Choroid plexus epithelial cell (primary cell): ENCODE results near the gene PRDX5.

Experiments
- DNase-seq: peaks from one replicate; pipeline ENCODE4 v3.0.0-alpha.2; 2010; ENCODE audit warnings: low read depth
- H3K4me3 ChIP-seq: 2 replicates; pipeline ENCODE4 v1.5.1; 2011; ENCODE audit warnings: low read depth, mild to moderate bottlenecking, control low read depth, low read length, moderate library complexity
- TF ChIP-seq, protein P1 (sequence below): conservative IDR thresholded peaks from 2 replicates; pipeline ENCODE4 v1.5.1; 2011; ENCODE audit warnings: low read depth, mild to moderate bottlenecking, control low read depth, inconsistent platforms, low read length, moderate library complexity

The PRDX5 gene

DNA sequence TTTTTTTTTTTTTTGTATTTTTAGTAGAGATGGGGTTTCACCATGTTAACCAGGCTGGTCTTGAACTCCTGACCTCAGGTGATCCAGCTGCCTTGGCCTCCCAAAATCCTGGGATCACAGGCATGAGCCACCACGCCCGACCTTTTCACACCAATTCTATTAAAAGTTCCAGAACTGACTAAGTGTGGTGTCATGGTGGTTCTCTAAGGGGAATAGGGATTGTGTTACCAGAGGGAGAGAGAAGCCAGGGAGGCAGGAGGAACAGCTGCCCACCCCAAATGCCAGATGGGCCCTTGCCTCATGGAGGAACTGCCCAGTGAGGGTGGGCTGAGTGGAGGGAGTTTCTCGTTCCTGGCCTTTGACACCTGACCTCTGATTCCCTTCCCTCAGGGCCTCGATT lies 47.0 kb downstream of the PRDX5 start:
- H3K4me3 ChIP-seq: no peak overlapping the region
- TF ChIP-seq, protein P1, sequence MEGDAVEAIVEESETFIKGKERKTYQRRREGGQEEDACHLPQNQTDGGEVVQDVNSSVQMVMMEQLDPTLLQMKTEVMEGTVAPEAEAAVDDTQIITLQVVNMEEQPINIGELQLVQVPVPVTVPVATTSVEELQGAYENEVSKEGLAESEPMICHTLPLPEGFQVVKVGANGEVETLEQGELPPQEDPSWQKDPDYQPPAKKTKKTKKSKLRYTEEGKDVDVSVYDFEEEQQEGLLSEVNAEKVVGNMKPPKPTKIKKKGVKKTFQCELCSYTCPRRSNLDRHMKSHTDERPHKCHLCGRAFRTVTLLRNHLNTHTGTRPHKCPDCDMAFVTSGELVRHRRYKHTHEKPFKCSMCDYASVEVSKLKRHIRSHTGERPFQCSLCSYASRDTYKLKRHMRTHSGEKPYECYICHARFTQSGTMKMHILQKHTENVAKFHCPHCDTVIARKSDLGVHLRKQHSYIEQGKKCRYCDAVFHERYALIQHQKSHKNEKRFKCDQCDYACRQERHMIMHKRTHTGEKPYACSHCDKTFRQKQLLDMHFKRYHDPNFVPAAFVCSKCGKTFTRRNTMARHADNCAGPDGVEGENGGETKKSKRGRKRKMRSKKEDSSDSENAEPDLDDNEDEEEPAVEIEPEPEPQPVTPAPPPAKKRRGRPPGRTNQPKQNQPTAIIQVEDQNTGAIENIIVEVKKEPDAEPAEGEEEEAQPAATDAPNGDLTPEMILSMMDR: no peak
- DNase-seq: no peak

DNA sequence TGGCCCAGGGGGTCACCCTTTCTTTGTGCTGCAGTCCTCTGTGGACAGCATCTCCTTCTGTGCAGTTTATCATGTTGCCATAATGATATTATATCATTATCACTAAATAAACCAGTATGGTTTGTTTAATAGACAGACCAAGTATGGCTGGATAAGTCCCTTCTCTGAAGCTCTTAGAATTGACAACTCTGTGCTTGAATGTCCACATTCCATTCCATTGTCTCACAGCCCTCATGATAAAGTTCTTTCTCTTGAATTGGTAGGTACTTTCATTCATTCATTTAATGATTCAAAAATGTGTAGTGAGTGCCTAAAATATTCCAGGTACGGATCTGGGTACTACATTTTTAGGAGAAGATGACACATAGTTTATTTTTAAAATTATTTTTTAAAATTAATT lies 48.8 kb downstream of the PRDX5 start:
- no peak overlapping the region for H3K4me3 ChIP-seq

DNA sequence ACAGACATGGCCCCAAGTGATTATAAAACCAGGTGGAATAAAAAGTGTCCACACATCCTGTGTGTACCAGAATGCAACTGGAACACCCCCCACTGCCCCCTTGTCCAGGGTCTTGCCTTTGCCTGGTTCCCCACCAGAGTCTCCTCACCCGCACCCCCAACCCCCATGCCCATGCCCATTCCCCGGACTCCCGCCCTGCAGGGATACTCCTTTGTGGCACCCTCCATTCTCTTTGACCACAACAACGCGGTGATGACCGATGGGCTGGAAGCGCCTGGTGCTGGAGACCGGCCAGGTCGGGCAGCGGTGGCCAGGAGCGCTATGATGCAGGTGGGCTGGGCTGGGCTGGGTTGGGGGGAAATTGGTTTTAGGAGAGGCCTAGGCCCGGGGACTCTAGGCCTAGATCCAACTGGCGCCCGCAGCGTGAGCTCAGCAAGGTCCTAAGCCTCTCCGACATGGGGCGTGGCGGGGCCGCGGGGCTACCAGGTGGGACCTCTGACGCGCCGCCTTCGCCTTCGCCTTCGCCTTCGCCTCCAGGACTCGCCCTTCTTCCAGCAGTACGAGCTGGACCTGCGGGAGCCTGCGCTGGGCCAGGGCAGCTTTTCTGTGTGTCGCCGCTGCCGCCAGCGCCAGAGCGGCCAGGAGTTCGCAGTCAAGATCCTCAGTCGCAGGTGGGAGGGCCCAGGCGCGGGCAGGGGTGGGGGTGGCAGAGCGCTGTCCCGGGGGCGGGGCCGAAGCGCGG lies 50.2 kb downstream of the PRDX5 start:
- no peak for DNase-seq
- H3K4me3 ChIP-seq: no peak overlapping the region
- TF ChIP-seq, protein P1: no peak

More for the DNA sequence above, 48.8 kb downstream of the PRDX5 start:
- TF ChIP-seq, protein P1: no peak
- DNase-seq: peak; percentile 45

DNA sequence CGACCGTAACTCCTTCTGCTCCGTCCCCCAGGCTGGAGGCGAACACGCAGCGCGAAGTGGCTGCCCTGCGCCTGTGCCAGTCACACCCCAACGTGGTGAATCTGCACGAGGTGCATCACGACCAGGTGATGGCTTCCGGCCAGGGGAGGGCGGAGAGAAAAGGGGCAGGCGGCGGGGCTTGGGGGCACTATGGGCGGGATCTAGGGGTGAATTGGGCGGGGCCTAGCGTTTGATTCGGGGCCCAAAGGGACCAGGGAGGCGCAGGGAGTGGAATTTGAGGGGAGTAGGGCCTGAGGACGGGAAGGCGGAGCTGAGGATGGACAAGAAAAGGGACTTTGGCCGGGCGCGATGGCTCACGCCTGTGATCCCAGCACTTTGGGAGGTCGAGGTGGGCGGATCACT lies 50.8 kb downstream of the PRDX5 start:
- TF ChIP-seq, protein P1: no peak

DNA sequence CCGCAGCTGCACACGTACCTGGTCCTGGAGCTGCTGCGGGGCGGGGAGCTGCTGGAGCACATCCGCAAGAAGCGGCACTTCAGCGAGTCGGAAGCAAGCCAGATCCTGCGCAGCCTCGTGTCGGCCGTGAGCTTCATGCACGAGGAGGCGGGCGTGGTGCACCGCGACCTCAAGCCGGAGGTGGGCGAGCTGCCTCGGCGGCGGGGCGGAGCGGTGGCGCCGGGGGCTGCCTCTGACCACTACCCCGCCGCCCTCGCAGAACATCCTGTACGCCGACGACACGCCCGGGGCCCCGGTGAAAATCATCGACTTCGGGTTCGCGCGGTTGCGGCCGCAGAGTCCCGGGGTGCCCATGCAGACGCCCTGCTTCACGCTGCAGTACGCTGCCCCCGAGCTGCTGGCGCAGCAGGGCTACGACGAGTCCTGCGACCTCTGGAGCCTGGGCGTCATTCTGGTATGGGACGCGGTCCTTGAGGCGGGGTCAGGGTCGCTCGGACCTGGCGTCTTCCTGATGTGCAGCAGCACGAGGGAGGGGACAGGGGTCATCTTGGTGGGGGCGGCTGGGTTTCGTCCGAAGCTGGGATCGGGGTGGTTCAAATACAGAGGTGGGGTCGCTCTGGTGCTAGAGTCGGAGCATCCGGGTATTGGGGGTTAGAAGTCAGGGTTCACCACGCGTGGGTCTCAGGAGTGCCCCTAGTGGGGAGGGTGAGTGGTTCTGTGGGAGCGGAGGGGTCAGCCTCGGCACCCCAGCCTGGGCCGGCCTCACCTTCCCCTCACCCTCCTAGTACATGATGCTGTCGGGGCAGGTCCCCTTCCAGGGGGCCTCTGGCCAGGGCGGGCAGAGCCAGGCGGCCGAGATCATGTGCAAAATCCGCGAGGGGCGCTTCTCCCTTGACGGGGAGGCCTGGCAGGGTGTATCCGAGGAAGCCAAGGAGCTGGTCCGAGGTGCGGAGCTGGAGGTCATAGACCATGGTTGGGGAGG lies 51.8 kb downstream of the PRDX5 start:
- DNase-seq: no peak
- TF ChIP-seq, protein P1: peak; percentile 22
- no peak overlapping the region for H3K4me3 ChIP-seq

More for the DNA sequence above, 50.8 kb downstream of the PRDX5 start:
- no peak for DNase-seq
- H3K4me3 ChIP-seq: no peak overlapping the region

DNA sequence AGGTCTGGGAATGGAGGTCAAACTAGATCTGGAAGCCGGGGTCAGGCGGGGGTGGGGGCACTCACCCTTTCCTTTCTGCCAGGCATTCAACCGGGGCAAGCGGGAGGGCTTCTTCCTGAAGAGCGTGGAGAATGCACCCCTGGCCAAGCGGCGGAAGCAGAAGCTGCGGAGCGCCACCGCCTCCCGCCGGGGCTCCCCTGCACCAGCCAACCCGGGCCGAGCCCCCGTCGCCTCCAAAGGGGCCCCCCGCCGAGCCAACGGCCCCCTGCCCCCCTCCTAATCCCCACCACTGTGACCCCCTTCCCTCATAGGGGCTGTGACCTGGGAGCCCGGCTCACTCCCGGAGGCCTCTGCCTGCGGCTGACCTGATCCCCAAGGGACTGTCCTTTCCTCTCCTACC lies 53.3 kb downstream of the PRDX5 start:
- TF ChIP-seq, protein P1: no peak
- DNase-seq: no peak
- H3K4me3 ChIP-seq: no peak overlapping the region
